ENCODE results near the gene RBM33.

Gene RBM33

GRCh38 chr7:155624412-155624811 lies 20.0 kb upstream of the RBM33 start:
- DNase-seq (ENCODE audit: extremely low spot score) = no peak
- CTCF ChIA-PET = interaction anchor here (2.9 kb wide), 1 partner anchor 26 kb away, joined by 12 read pairs; no protein-coding TSS in a partner anchor
- POLR2A ChIA-PET = no interaction called here
- TF ChIP-seq CTCF (IDR thresholded peaks at IDR 0.05; ENCODE audit: control extremely low read depth, extremely low read depth, low read depth, missing control alignments) = no peak

GRCh38 chr7:155625557-155625956 lies 18.9 kb upstream of the RBM33 start:
- POLR2A ChIA-PET = no interaction called here
- no peak for DNase-seq (ENCODE audit: extremely low spot score)
- no peak for TF ChIP-seq CTCF (IDR thresholded peaks at IDR 0.05; ENCODE audit: control extremely low read depth, extremely low read depth, low read depth, missing control alignments)
- CTCF ChIA-PET = interaction anchor here (0.9 kb wide), 1 partner anchor 26 kb away, joined by 4 read pairs; no protein-coding TSS in a partner anchor

GRCh38 chr7:155629171-155629570 lies 15.3 kb upstream of the RBM33 start:
- POLR2A ChIA-PET = no interaction called here
- TF ChIP-seq CTCF (IDR thresholded peaks at IDR 0.05; ENCODE audit: control extremely low read depth, extremely low read depth, low read depth, missing control alignments) = no peak
- no peak for DNase-seq (ENCODE audit: extremely low spot score)
- CTCF ChIA-PET = no interaction called here

- DNase-seq (ENCODE audit: extremely low spot score) = no peak
- TF ChIP-seq CTCF (IDR thresholded peaks at IDR 0.05; ENCODE audit: control extremely low read depth, extremely low read depth, low read depth, missing control alignments) = no peak
- POLR2A ChIA-PET = no interaction called here
Measured at GRCh38 chr7:155631155-155631554, 13.3 kb upstream of the RBM33 start.

DNA sequence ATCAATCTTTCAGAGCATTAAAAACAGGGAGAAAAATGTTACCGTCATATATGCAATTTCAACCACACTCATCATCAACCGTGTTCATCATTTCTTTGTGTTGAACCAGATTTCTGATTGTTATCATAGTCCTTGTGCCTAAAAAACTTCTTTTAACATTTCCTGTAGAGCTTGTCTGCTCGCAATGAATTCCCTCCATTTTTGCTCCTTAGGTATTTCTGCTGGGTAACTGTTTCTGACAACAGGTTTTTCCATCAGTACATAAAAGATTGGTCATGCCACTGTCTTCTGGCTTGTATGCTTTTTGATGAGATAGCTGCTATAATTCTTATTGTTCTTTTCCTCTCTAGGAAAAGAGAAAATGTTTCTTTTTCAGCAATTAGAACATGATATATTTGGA lies 8.6 kb upstream of the RBM33 start:
- ChIA-PET POLR2A (no interaction called here), CTCF (interaction anchor here (1.1 to 2.9 kb wide), 3 partner anchors 33 to 49 kb away, joined by 3 to 8 read pairs (median 4); no protein-coding TSS in a partner anchor)
- no peak for TF ChIP-seq CTCF (IDR thresholded peaks at IDR 0.05; ENCODE audit: control extremely low read depth, extremely low read depth, low read depth, missing control alignments)
- DNase-seq (ENCODE audit: extremely low spot score) = no peak

More at GRCh38 chr7:155631155-155631554, 13.3 kb upstream of the RBM33 start:
- CTCF ChIA-PET = interaction anchor here (2.0 to 2.6 kb wide), 2 partner anchors 33 to 37 kb away, joined by 5 to 10 read pairs; no protein-coding TSS in a partner anchor

DNA sequence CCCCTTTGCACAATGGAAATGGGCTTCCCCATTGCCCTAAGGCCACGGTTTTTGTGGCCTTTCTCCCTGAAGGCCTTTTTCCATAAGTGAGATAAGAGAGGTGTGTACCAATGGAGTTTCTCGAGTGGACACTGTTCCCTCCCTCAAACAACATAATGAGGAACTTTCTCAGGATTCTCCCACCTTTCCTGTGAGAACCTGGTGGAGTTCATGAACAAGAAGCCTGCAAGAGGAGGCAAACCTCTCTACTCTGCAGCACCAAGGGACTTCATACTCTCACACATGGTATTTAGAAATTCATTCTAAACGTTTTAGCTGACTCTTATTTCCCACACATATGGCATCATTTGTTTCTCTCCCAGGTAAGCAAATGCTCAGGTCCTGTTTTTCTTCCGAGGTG lies 7.3 kb upstream of the RBM33 start:
- ChIA-PET CTCF (interaction anchor here (0.6 to 1.7 kb wide), 4 partner anchors 31 to 93 kb away, joined by 3 to 5 read pairs (median 4); no protein-coding TSS in a partner anchor), POLR2A (no interaction called here)
- DNase-seq (ENCODE audit: extremely low spot score) = no peak

More for the DNA sequence above, 7.3 kb upstream of the RBM33 start:
- TF ChIP-seq CTCF (IDR thresholded peaks at IDR 0.05; ENCODE audit: control extremely low read depth, extremely low read depth, low read depth, missing control alignments) = no peak

Measured in GM10248 (cell line).